WERI-Rb-1 (cell line): Measurements from ENCODE around the gene AGBL5.

ENCODE experiments used
- DNase-seq: peaks from one replicate; pipeline ENCODE4 v3.0.0-alpha.2; 2020
- H3K27ac ChIP-seq: fragments of 250-450 bp; sonication (Bioruptor Pico); 2 replicates; pipeline ENCODE4 v1.5.1; 2020; ENCODE audit warnings: mild to moderate bottlenecking, moderate library complexity
- H3K27me3 ChIP-seq: fragments of 250-450 bp; sonication (Bioruptor Pico); 2 replicates; pipeline ENCODE4 v1.5.1; 2021; ENCODE audit warnings: mild to moderate bottlenecking, low read depth, moderate library complexity; ENCODE audit not compliant: insufficient read depth, severe bottlenecking
- H3K36me3 ChIP-seq: fragments of 250-450 bp; sonication (Bioruptor Pico); 2 replicates; pipeline ENCODE4 v1.5.1; 2020; ENCODE audit warnings: mild to moderate bottlenecking, moderate library complexity
- H3K4me3 ChIP-seq: 2 replicates; pipeline ENCODE4 v1.5.1; 2011; ENCODE audit warnings: low read depth, mild to moderate bottlenecking, control low read depth, low read length
- H3K9me3 ChIP-seq: fragments of 250-450 bp; sonication (Bioruptor Pico); 2 replicates; pipeline ENCODE4 v1.5.1; 2021; ENCODE audit warnings: mild to moderate bottlenecking, moderate library complexity; ENCODE audit not compliant: severe bottlenecking
- CTCF ChIP-seq: IDR thresholded peaks from 2 replicates; pipeline ENCODE4 v1.5.1; 2011; ENCODE audit warnings: low read depth, mild to moderate bottlenecking, control low read depth, inconsistent platforms, low read length

AGBL5 gene

GRCh38 chr2:27086090-27086723 lies 34.7 kb downstream of the AGBL5 start:
- H3K27me3 ChIP-seq = no peaks in the 10 kb centered on the region
- no peaks in the 10 kb centered on the region for H3K36me3 ChIP-seq
- peak; percentile 96 for TF ChIP-seq CTCF
- peak overlapping the region; percentile 79 for H3K4me3 ChIP-seq
- H3K27ac ChIP-seq = peak overlapping the region; percentile 74
- peak; percentile 97 for DNase-seq
- no peaks in the 10 kb centered on the region for H3K9me3 ChIP-seq

- Histone ChIP-seq H3K36me3 (no peaks in the 10 kb centered on the region), H3K9me3 (no peaks in the 10 kb centered on the region), H3K27ac (peak within 1 kb of the TSS; percentile 74), H3K27me3 (no peaks in the 10 kb centered on the region), H3K4me3 (peak within 1 kb of the TSS; percentile 79)
- TF ChIP-seq CTCF = no peak
- peak; percentile 85 for DNase-seq
Measured at GRCh38 chr2:27086724-27087593, 35.5 kb downstream of the AGBL5 start, which contains the start of gene KHK. Gene KHK (plus strand): TSS chr2:27086772. CDS start chr2:27087260, 488 bp downstream.

GRCh38 chr2:27087823-27088410 lies 36.4 kb downstream of the AGBL5 start:
- Histone ChIP-seq H3K9me3 (no peaks in the 10 kb centered on the region), H3K27me3 (no peaks in the 10 kb centered on the region), H3K4me3 (no peak overlapping the region), H3K27ac (no peak overlapping the region), H3K36me3 (no peaks in the 10 kb centered on the region)
- no peak for TF ChIP-seq CTCF
- DNase-seq = no peak

- Histone ChIP-seq H3K4me3 (no peak overlapping the region), H3K27me3 (no peaks in the 10 kb centered on the region), H3K9me3 (no peaks in the 10 kb centered on the region), H3K27ac (no peak overlapping the region), H3K36me3 (no peaks in the 10 kb centered on the region)
- no peak for DNase-seq
- no peak for TF ChIP-seq CTCF
Measured at GRCh38 chr2:27088634-27089033, 37.2 kb downstream of the AGBL5 start.

GRCh38 chr2:27089111-27089954 lies 37.9 kb downstream of the AGBL5 start:
- no peaks in the 10 kb centered on the region for H3K36me3 ChIP-seq
- H3K4me3 ChIP-seq = no peak overlapping the region
- no peak for DNase-seq
- no peak overlapping the region for H3K27ac ChIP-seq
- H3K9me3 ChIP-seq = no peaks in the 10 kb centered on the region
- TF ChIP-seq CTCF = no peak
- no peaks in the 10 kb centered on the region for H3K27me3 ChIP-seq
